GF-D8 (cell line): ENCODE measurements around the gene ZNF438.
"Not testable (repeated sequence)": the region's sequence is repeated elsewhere in the genome, so short reads cannot be mapped to it uniquely, and the experiment has no call there.

Source experiments
- DNase-seq: peaks from one replicate; lab custom pipeline; 2025; lab: John Stamatoyannopoulos, UW

ZNF438 gene

GRCh38 chr10:31051703-31052102, 20.0 kb upstream of the ZNF438 start:
- peak; percentile 81 for DNase-seq

DNA sequence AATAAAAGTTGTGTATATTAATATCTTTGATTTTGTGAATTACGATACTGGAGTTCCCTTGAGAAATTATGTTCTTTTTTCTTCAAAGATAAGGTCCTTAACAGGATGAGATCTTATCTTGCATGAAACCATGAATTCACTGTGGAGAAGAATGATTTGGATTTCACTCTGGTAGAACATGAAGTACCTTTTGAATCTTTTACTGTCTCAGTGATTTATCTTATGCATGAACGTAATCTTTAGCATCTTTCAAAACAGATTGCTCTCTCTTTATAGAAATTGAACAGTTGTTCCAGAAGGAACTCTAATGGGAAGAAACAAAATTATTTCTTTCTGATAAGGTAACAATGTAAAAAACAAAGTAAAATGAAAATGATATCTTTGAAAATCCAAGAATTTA, 11.0 kb upstream of the ZNF438 start:
- no peak for DNase-seq

DNA sequence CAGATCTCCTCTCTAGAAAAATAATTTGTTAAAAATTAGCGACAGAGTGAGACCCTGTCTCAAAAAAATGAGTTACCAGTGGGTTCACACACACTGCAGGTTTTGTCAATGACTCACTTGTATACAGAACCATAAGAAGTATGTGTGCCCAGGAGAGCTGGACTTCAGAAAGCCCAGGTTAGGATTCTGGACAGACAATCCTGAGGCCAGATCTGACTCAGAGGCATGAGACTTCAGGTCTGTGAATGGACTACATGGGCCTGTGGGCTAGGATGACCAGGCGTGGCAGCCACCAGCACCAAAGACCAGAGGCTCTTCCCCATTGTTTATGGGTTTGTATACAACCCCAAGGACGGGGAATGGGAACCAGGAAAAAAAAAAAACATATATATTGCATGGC, 9.3 kb upstream of the ZNF438 start:
- no peak for DNase-seq

GRCh38 chr10:31039006-31039405, 7.3 kb upstream of the ZNF438 start:
- DNase-seq: peak; percentile 67

DNA sequence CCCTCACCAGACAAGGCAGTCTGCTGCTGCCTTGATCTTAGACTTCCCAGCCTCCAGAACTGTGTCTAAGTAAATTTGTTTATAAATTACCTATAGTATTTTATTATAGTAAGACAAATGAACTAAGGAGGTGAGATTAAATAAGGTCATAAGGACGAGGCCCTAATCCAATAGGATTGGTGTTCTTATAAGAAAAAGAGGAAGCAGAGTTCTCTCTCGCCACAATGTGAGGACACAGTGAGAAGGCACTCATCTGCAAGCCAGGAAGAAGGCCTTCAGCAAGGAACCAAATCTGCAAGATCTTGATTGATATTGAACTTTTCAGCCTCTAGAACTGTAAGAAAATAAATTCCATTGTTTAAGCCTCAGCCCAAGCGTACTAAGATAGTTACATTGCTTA, 6.1 kb upstream of the ZNF438 start:
- peak; percentile 26 for DNase-seq

GRCh38 chr10:31036209-31036608, 4.5 kb upstream of the ZNF438 start:
- DNase-seq: no peak

DNA sequence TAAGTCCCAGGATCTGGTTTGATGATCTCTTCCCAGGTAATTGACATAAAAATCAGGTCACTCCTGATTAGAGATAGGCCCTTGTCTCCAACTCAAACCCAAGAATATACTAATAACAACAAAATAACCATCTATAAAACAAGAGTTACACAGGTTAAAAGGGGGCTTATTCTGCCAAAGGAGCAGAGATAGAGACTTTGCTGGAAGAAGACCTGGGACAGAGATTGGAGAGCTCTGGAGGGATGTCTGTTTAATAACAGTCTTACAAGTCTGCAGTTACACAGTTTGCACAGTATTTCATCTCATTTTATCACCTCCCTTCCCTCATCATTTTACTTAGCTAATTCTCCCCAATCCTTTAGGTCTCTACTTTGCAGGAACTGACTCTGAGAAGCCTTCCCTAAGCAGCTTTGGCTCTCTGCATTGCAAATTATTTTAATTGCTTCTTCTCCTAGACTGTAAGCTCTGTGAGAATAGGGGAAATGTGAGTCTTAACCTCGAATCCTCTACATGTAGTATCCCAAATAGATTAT, 3.7 kb upstream of the ZNF438 start:
- no peak for DNase-seq

- DNase-seq: peak; percentile 42
Measured at GRCh38 chr10:31034098-31034909, 2.6 kb upstream of the ZNF438 start.

- no peak for DNase-seq
Measured at GRCh38 chr10:31033147-31033546, 1.5 kb upstream of the ZNF438 start.

DNA sequence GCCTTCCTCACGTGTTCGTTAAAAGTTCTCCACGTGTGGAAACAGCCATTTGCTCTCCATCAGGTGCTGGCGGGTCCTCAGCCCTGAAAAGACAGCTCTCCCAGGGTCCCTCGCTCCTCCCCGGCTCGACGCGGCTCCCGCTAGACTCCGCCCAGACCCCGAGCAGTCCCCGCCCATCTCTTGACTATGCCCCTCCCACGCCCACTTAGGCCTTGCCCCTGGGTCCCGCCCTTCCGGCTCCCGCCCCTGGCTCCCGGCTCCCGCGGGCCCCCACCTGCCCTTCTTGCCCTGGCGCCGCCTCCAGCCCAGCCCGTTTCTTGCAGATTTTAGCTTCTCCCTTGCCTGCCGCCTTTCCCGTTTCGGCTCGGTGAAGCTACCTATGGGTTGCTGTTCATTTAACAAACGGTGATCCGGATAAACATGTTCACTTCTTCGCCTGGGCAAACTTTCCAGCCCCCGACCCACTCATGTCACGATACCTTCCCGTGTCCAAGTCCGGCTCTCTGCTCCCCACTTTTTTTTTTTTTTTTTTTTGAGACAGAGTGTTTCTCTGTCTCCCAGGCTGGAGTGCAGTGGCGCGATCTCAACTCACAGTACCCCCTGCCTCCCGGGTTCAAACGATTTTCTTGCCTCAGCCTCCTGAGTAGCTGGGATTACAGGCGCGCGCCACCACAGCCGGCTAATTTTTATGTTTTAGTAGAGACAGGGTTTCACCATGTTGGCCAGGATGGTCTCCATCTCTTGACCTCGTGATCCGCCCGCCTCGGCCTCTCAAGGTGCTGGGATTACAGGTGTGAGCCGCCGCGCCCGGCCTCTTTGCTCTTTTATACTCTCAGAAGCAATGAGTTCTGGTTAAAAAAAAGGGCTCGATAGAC, 830 bp upstream of the ZNF438 start:
- peak; percentile 79 for DNase-seq

DNA sequence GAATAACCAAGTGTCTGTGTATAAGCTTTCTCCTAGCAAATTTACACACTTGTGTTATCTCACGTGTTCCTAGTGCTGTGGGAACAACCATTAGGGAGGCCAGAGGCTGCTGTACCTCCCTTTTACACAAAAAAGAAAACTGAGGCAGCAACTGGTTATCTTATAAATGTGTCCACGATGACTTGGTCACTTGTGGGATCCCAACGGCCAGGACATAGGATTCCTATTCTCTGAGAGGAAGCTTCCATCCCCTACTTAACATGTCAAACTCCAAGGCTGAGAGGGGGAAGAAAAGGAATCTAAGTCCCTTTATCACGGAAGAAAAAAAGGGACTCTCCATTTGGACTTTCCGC, 484 bp downstream of the ZNF438 start:
- DNase-seq: no peak

- DNase-seq: no peak
Measured at GRCh38 chr10:31030800-31031199, 865 bp downstream of the ZNF438 start.

DNA sequence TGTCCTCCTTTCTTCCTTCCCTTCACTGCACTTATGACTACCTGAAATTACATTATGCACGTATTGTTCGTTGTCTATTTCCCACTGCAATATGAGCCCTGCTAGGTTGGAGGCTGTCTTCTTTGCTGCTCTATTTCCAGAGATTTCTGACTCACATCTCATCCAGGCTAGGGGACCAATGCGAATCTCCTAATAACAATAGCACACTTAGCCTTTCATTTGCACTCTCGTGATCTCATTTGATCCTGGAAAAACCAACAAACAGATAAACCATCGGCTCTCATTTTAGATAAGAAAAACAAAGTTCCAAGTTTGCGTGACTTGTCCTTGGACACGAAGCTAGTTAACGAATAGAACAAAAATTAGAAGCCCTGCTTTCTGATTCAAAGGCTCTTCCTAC, 1.4 kb downstream of the ZNF438 start:
- no peak for DNase-seq

DNA sequence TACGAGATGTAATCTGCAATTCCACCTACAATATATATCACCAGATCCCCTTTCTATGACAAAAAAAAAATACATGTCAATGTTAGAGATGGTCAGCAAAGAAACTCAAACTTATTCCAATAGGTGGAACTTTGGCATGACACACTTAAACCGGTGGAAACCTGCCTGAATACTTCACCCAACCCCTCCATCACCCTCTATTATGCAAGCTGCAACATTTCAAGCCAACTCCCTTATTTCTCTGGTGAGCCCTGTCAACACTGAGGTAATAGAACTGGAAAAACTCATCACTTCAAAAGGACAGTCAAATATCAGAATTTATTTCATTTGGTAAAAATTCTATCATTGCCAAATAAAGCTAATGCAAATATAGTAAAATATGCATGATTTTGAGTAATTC, 3.6 kb downstream of the ZNF438 start:
- DNase-seq: no peak

- DNase-seq: not testable (repeated sequence)
Measured at GRCh38 chr10:31026279-31026678, 5.4 kb downstream of the ZNF438 start.

DNA sequence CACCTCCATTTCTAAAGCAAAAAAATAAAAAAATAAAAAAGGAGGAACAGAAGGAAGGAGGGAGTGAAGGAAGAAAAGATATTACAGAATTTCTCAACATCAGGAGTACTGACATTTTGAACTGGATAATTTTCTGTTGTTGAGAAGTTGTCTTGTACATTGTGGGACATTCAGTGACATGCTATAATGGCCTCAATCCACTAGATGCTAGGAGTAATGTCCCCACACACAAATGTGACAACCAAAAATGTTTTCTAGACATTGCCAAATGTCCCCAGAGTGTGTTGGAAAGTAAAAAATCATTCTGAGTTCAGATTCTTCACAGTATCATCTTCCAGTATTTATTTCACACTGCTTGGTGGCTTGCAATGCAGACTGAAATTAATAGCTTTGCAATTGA, 6.5 kb downstream of the ZNF438 start:
- no peak for DNase-seq

DNA sequence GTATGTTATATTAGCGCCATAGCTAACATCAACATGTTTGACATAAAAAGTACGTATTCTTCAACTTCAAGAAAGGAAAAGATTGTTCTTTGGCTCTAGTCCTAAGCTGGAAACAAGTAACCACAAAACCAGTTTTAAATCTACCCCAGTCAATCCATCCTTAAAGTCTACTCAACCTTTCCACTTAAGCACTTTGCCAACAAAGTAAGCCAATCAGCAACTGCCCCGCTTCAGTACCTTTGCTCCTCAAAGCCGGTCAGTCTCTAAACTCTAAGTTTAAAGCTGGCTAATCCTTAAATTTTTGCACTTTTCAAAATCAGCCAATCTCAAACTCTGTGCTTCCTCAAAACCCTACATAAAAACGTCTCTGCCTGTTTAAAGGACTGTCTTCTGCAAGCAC, 8.1 kb downstream of the ZNF438 start:
- no peak for DNase-seq

DNA sequence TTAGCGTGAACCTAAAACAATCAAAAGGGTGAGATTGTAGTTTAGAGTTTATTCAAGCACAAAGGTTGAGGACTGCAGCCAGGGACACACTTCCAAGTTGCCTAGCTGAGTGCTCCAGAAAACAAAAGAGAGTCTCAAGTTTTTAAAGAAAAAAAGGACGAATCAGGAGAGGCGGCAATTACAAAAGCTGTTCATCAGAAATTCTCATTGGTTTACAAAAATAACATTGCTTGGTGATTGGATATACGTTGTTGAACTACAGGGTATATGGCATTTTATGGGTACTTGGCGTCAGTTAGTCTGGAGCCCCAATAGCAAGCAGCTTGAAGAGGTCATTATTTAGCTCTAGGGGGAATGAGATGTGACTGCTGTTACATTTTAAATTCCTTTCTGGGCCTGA, 11.5 kb downstream of the ZNF438 start:
- no peak for DNase-seq

GRCh38 chr10:31018962-31019361, 12.7 kb downstream of the ZNF438 start:
- DNase-seq: no peak

- DNase-seq: no peak
Measured at GRCh38 chr10:31018356-31018750, 13.3 kb downstream of the ZNF438 start.

- no peak for DNase-seq
Measured at GRCh38 chr10:31017534-31018355, 13.9 kb downstream of the ZNF438 start.

DNA sequence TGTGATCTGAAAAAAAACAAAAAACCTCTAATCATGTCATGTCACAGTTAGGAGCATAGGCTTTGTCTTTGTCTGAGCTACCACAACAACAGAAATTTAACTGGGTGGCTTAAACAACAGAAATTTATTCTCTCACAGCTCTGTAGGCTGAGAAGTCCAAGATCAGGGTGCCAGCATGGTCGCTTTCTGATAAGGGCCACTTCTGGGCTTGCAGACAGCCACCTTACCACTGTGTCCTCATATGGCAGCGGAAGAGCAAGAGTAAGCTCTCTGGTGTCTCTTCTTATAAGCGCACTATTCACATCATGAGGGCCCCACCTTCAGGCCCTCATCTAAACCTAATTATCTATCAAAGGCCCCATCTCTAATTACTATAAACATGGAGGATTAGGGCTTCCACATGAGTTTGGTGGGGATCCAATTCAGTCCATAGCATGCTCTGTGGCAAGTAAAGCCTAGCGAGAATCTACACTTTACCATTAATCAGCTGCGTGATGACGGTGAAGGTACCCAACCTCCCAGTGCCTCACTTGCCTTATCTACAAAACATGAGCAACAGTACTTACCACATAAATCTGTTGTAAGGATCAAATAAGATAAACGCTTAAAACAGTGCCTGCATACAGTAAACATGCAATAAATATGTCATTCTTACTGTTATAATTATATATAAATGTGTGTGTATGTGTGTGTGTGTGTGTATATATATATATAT, 17.3 kb downstream of the ZNF438 start:
- DNase-seq: no peak
